Tibial artery (tissue), 4 donors: ENCODE results near the gene RNASEH1.

ENCODE experiments used
- DNase-seq, 2 donors: peaks; one replicate each; pipeline ENCODE4 v3.0.0-alpha.2; 2019
- H3K27ac ChIP-seq, 2 donors: fragments of 200-600 bp; sonication (generic) in 1 of 2; 1 replicate in 1 of 2; 2 replicates in 1 of 2; pipeline ENCODE4 v1.5.1; 2018 to 2019; ENCODE audit warnings: mild to moderate bottlenecking in 1 of 2
- H3K27me3 ChIP-seq, 2 donors: fragments of 200-600 bp; sonication (generic) in 1 of 2; one replicate each; pipeline versions ENCODE4 v1.5.1 to v1.6.0; 2016 to 2019
- H3K36me3 ChIP-seq, 3 donors: fragments of 200-600 bp; sonication (generic) in 2 of 3; one replicate each; pipeline ENCODE4 v1.5.1; 2016 to 2019; ENCODE audit warnings: mild to moderate bottlenecking in 2 of 3
- H3K4me1 ChIP-seq, 4 donors: fragments of 200-600 bp; sonication (generic) in 2 of 4; 1 replicate in 3 of 4; 2 replicates in 1 of 4; pipeline ENCODE4 v1.5.1; 2016 to 2019
- H3K4me3 ChIP-seq, 2 donors: fragments of 200-600 bp; sonication (generic) in 1 of 2; 1 replicate in 1 of 2; 2 replicates in 1 of 2; pipeline ENCODE4 v1.5.1; 2018 to 2019; ENCODE audit warnings: mild to moderate bottlenecking in 2 of 2
- H3K9me3 ChIP-seq, 3 donors: fragments of 200-600 bp; sonication (generic) in 1 of 3; one replicate each; pipeline ENCODE4 v1.5.1; 2016 to 2019
- CTCF ChIP-seq, 2 experiments: fragments of 200-600 bp in 1 of 2; fragments of 450-650 bp in 1 of 2; IDR thresholded peaks; one replicate each; pipeline ENCODE4 v1.5.1; 2017 to 2019; ENCODE audit warnings: antibody characterized with exemption in 2 of 2, mild to moderate bottlenecking in 1 of 2, moderate library complexity in 1 of 2
- intact Hi-C: fragments of 100-400 bp; cut with DNase I; formaldehyde crosslinking; loops from one replicate; pipeline ENCODE4 v1.15.0; 2023; ENCODE audit warnings: low total_unique reads

Gene RNASEH1

GRCh38 chr2:3598912-3599854 is 41.0 kb upstream of the RNASEH1 start:
- intact Hi-C loops: no loop called here
- H3K27me3 ChIP-seq: no peaks in the 10 kb centered on the region
- no peak for TF ChIP-seq CTCF (IDR thresholded peaks at IDR 0.05)
- no peak overlapping the region for H3K4me3 ChIP-seq
- no peaks in the 10 kb centered on the region for H3K9me3 ChIP-seq
- H3K27ac ChIP-seq: no peak overlapping the region
- peaks cover 0 to 7% (median 0%) of the 10 kb centered on the region in 4 donors for H3K4me1 ChIP-seq
- DNase-seq: no peak
- H3K36me3 ChIP-seq: no peaks in the 10 kb centered on the region

GRCh38 chr2:3598197-3598910 is 40.2 kb upstream of the RNASEH1 start:
- TF ChIP-seq CTCF (IDR thresholded peaks at IDR 0.05): no peak
- no peaks in the 10 kb centered on the region for H3K27me3 ChIP-seq
- no peak for DNase-seq
- intact Hi-C loops: no loop called here
- H3K9me3 ChIP-seq: no peaks in the 10 kb centered on the region
- no peak overlapping the region for H3K27ac ChIP-seq
- H3K4me1 ChIP-seq: peaks cover 0 to 7% (median 0%) of the 10 kb centered on the region in 4 donors
- no peak overlapping the region for H3K4me3 ChIP-seq
- no peaks in the 10 kb centered on the region for H3K36me3 ChIP-seq

GRCh38 chr2:3597567-3597966 is 39.4 kb upstream of the RNASEH1 start:
- TF ChIP-seq CTCF (IDR thresholded peaks at IDR 0.05): no peak
- H3K27me3 ChIP-seq: no peaks in the 10 kb centered on the region
- no peaks in the 10 kb centered on the region for H3K9me3 ChIP-seq
- H3K4me3 ChIP-seq: no peak overlapping the region
- H3K36me3 ChIP-seq: no peaks in the 10 kb centered on the region
- no peak overlapping the region for H3K27ac ChIP-seq
- peaks cover 0 to 7% (median 0%) of the 10 kb centered on the region in 4 donors for H3K4me1 ChIP-seq
- intact Hi-C loops: no loop called here
- DNase-seq: no peak

- Histone ChIP-seq H3K4me3 (no peak overlapping the region), H3K36me3 (no peaks in the 10 kb centered on the region), H3K9me3 (no peaks in the 10 kb centered on the region), H3K27ac (no peak overlapping the region), H3K27me3 (no peaks in the 10 kb centered on the region), H3K4me1 (peaks cover 0 to 7% (median 0%) of the 10 kb centered on the region in 4 donors)
- intact Hi-C loops: no loop called here
- TF ChIP-seq CTCF (IDR thresholded peaks at IDR 0.05): no peak
- DNase-seq: no peak
Measured at GRCh38 chr2:3596901-3597417, 38.8 kb upstream of the RNASEH1 start.

GRCh38 chr2:3595985-3596384 is 37.9 kb upstream of the RNASEH1 start:
- Histone ChIP-seq H3K36me3 (no peaks in the 10 kb centered on the region), H3K27ac (no peak overlapping the region), H3K9me3 (no peaks in the 10 kb centered on the region), H3K27me3 (no peaks in the 10 kb centered on the region), H3K4me1 (peaks cover 0 to 7% (median 0%) of the 10 kb centered on the region in 4 donors), H3K4me3 (no peak overlapping the region)
- intact Hi-C loops: no loop called here
- DNase-seq: no peak
- no peak for TF ChIP-seq CTCF (IDR thresholded peaks at IDR 0.05)
